IMR-90 (cell line): ENCODE measurements around the gene ZFPM1. TPM values are rescaled to one million over a fixed set of nuclear protein-coding genes. Genes with fewer than 3 reads are reported as not detected.

ENCODE experiments used
- ATAC-seq: fragments of 200-7000 bp; cut with Tn5 transposase; 2 replicates; pipeline ENCODE4 v1.9.1; 2020; ENCODE audit warnings: low read depth, mild to moderate bottlenecking, moderate library complexity
- BruUV-seq: library from RNA; stranded (reverse); fragments of 400-500 nt; replicated peaks from 2 replicates; lab custom pipeline; 2021; lab: Mats Ljungman, UMichigan
- CTCF ChIA-PET: fragments of 300-600 bp; formaldehyde crosslinking; extraction: SDS; loops from one replicate; lab custom pipeline; 2021; ENCODE audit warnings: antibody characterized with exemption; lab: Yijun Ruan, JAX
- POLR2A ChIA-PET: fragments of 300-600 bp; sonication (Branson Sonifier 250); formaldehyde crosslinking; loops from one replicate; lab custom pipeline; 2022; ENCODE audit warnings: antibody characterized with exemption; ENCODE audit not compliant: unreplicated experiment; lab: Charles Lee
- DNase-seq: peaks from one replicate; pipeline ENCODE4 v3.0.0; 2013
- H2AFZ ChIP-seq: replicated peaks from 2 replicates; pipeline ENCODE3; 2013; ENCODE audit warnings: low read length, mild to moderate bottlenecking; ENCODE audit not compliant: poor library complexity
- H2AK5ac ChIP-seq: 2 replicates; pipeline ENCODE4 v1.6.1; 2013; ENCODE audit warnings: low read depth, low read length, inconsistent platforms
- H2AK9ac ChIP-seq: replicated peaks from 2 replicates; pipeline ENCODE3; 2013; ENCODE audit warnings: mild to moderate bottlenecking, low read depth, low read length, moderate library complexity; ENCODE audit not compliant: poor library complexity
- H2BK120ac ChIP-seq: 2 replicates; pipeline ENCODE4 v1.6.1; 2013; ENCODE audit warnings: low read depth, low read length, inconsistent platforms
- H2BK15ac ChIP-seq: 3 replicates; pipeline ENCODE4 v1.6.1; 2013; ENCODE audit warnings: low read depth, low read length, inconsistent platforms
- H2BK20ac ChIP-seq: 2 replicates; pipeline ENCODE4 v1.6.1; 2013; ENCODE audit warnings: low read depth, mild to moderate bottlenecking, inconsistent platforms, low read length, moderate library complexity
- H2BK5ac ChIP-seq: 2 replicates; pipeline ENCODE4 v1.6.1; 2013; ENCODE audit warnings: mild to moderate bottlenecking, low read depth, low read length, inconsistent platforms; ENCODE audit not compliant: poor library complexity, severe bottlenecking
- H3K14ac ChIP-seq: replicated peaks from 2 replicates; pipeline ENCODE4 v1.6.1; 2013; ENCODE audit warnings: low read depth, low read length, inconsistent platforms
- H3K18ac ChIP-seq: 2 replicates; pipeline ENCODE4 v1.6.1; 2013; ENCODE audit warnings: low read depth, low read length, control low read depth
- H3K23ac ChIP-seq: 2 replicates; pipeline ENCODE4 v1.6.1; 2013; ENCODE audit warnings: low read depth, low read length, inconsistent platforms
- H3K27ac ChIP-seq: 2 replicates; pipeline ENCODE4 v1.5.1; 2013; ENCODE audit warnings: mild to moderate bottlenecking, control low read depth, low read length; ENCODE audit not compliant: insufficient read depth
- H3K27me3 ChIP-seq: 2 replicates; pipeline ENCODE4 v1.6.1; 2013; ENCODE audit warnings: low read length; ENCODE audit not compliant: control insufficient read depth, insufficient read depth
- H3K36me3 ChIP-seq: 2 replicates; pipeline ENCODE4 v1.6.1; 2013; ENCODE audit warnings: low read length, mixed read lengths; ENCODE audit not compliant: control insufficient read depth, insufficient read depth
- H3K4ac ChIP-seq: 2 replicates; pipeline ENCODE4 v1.6.1; 2013; ENCODE audit warnings: low read depth, low read length, inconsistent platforms
- H3K4me1 ChIP-seq: 2 replicates; pipeline ENCODE4 v1.6.1; 2013; ENCODE audit warnings: low read length, mixed read lengths; ENCODE audit not compliant: control insufficient read depth, insufficient read depth
- H3K4me2 ChIP-seq: 2 replicates; pipeline ENCODE4 v1.6.1; 2013; ENCODE audit warnings: low read depth, mild to moderate bottlenecking, control low read depth, low read length, moderate library complexity
- H3K4me3 ChIP-seq: 2 replicates; pipeline ENCODE4 v1.5.1; 2013; ENCODE audit warnings: low read depth, mild to moderate bottlenecking, control low read depth, low read length, moderate library complexity; ENCODE audit not compliant: insufficient read depth
- H3K56ac ChIP-seq: 2 replicates; pipeline ENCODE4 v1.6.1; 2013; ENCODE audit warnings: low read length, inconsistent platforms; ENCODE audit not compliant: insufficient read depth; ENCODE audit errors: extremely low read depth
- H3K79me1 ChIP-seq, 2 experiments: 2 replicates each; pipeline ENCODE4 v1.6.1; 2013; ENCODE audit warnings: low read length in 2 of 2, inconsistent platforms in 1 of 2, low read depth in 1 of 2
- H3K9ac ChIP-seq: 2 replicates; pipeline ENCODE4 v1.6.1; 2013; ENCODE audit warnings: low read depth, low read length, control low read depth
- H3K9me1 ChIP-seq: 2 replicates; pipeline ENCODE4 v1.6.1; 2013; ENCODE audit warnings: low read length, inconsistent platforms; ENCODE audit not compliant: insufficient read depth
- H3K9me3 ChIP-seq: 2 replicates; pipeline ENCODE4 v1.6.1; 2013; ENCODE audit warnings: low read length; ENCODE audit not compliant: control insufficient read depth, insufficient read depth
- H4K20me1 ChIP-seq: 2 replicates; pipeline ENCODE4 v1.6.1; 2013; ENCODE audit warnings: low read length, inconsistent platforms; ENCODE audit not compliant: insufficient read depth
- H4K5ac ChIP-seq: 2 replicates; pipeline ENCODE4 v1.6.1; 2013; ENCODE audit warnings: mild to moderate bottlenecking, low read depth, low read length, control low read depth
- H4K8ac ChIP-seq, 2 experiments: 2 replicates each; pipeline ENCODE4 v1.6.1; 2013; ENCODE audit warnings: low read depth in 2 of 2, low read length in 2 of 2, control low read depth in 1 of 2, inconsistent platforms in 1 of 2
- H4K91ac ChIP-seq: 2 replicates; pipeline ENCODE4 v1.6.1; 2013; ENCODE audit warnings: low read depth, low read length, inconsistent platforms; ENCODE audit not compliant: insufficient read depth
- SMC3 ChIP-seq: fragments of 150-350 bp; IDR thresholded peaks from 2 replicates; pipeline ENCODE4 v1.6.1; 2016; ENCODE audit warnings: low read depth, mild to moderate bottlenecking, antibody characterized with exemption, low read length, moderate library complexity
- USF2 ChIP-seq: fragments of 150-350 bp; IDR thresholded peaks from 2 replicates; pipeline ENCODE4 v1.6.1; 2017; ENCODE audit warnings: mild to moderate bottlenecking, antibody characterized with exemption, low read length, low read depth
- WGBS, 2 experiments: methylation state at CpG; one replicate each; pipeline versions ENCODE4 v1.1.5 to v1.1.7; 2013; ENCODE audit warnings: missing lambda C conversion rate in 2 of 2; ENCODE audit not compliant: insufficient read length in 1 of 2; ENCODE audit errors: extremely low coverage in 2 of 2; 5-methylcytosine and 5-hydroxymethylcytosine counted together
- dilution Hi-C: fragments of 300-500 bp; cut with HindIII; formaldehyde crosslinking; loops from one replicate; pipeline ENCODE4 v1.14.3; 2018; ENCODE audit warnings: low sequenced_read_pairs; ENCODE audit not compliant: unreplicated experiment
- in situ Hi-C: fragments of 300-500 bp; cut with MboI; formaldehyde crosslinking; loops from 3 replicates; pipeline ENCODE4 v1.14.3; 2019; ENCODE audit warnings: low sequenced_read_pairs, inconsistent platforms, mixed read lengths
- intact Hi-C: fragments of 100-400 bp; cut with micrococcal nuclease; formaldehyde crosslinking; loops from 2 replicates; pipeline ENCODE4 v1.10.0; 2022
- polyA plus RNA-seq, 3 experiments: library from polyadenylated mRNA; depleted of rRNA; stranded (reverse); fragments of >200 nt; gene quantifications; 2 replicates each; pipeline ENCODE4 v1.2.3, GENCODE V29; 2012; ENCODE audit warnings: low replicate concordance in 1 of 3
- total RNA-seq: library from RNA; depleted of rRNA; stranded (reverse); fragments of >200 nt; gene quantifications from 2 replicates; pipeline ENCODE4 v1.2.3, GENCODE V29; 2012

Gene ZFPM1
- total and polyA plus RNA-seq, 2 of the 4 experiments (the other 2 are of a cell fraction): 0.36 to 1.1 TPM

- no peak for TF ChIP-seq USF2
Observed at GRCh38 chr16:88511906-88512305, 58.8 kb downstream of the ZFPM1 start (continued).

- ChIA-PET CTCF (no interaction called here), POLR2A (interaction anchor here (0.5 kb wide), 1 partner anchor 742 kb away, joined by 3 read pairs; no protein-coding TSS in a partner anchor)
- Histone ChIP-seq H3K4me2 (no peak overlapping the region), H3K36me3 (no peaks in the 10 kb centered on the region; the same call in 1 of the 2 replicates), H2BK15ac (no peak overlapping the region), H2AFZ (no peak overlapping the region), H2AK9ac (no peak overlapping the region), H3K4ac (no peak overlapping the region), H3K4me1 (no peaks in the 10 kb centered on the region), H2AK5ac (no peak overlapping the region), H3K4me3 (no peak overlapping the region), H4K8ac (no peak overlapping the region), H3K9me1 (no peaks in the 10 kb centered on the region), H3K79me1 (no peaks in the 10 kb centered on the region), H2BK120ac (no peak overlapping the region), H2BK5ac (no peak overlapping the region), H4K91ac (no peak overlapping the region), H3K56ac (no peak overlapping the region), H3K27me3 (no peaks in the 10 kb centered on the region), H3K18ac (no peak overlapping the region), H3K9ac (no peak overlapping the region), H4K20me1 (no peaks in the 10 kb centered on the region; the same call in 1 of the 2 replicates), H3K9me3 (no peaks in the 10 kb centered on the region), H2BK20ac (no peak overlapping the region), H3K23ac (no peak overlapping the region), H4K5ac (no peak overlapping the region), H3K14ac (no peak overlapping the region), H3K27ac (no peak overlapping the region)
- no TSS peak for BruUV-seq
- no peak for TF ChIP-seq SMC3
- ATAC-seq: no peak
- intact Hi-C loops: no loop called here
- in situ Hi-C loops: no loop called here
- dilution Hi-C loops: no loop called here
- 69% methylated on average over 16 of the region's 35 CpGs; no CpG with 5 or more reads in 1 of the 2 experiments for WGBS, 2 experiments
- DNase-seq: no peak
Observed at GRCh38 chr16:88512728-88513696, 59.9 kb downstream of the ZFPM1 start.
